Lower leg skin (tissue), 4 donors: ENCODE results near the gene LMOD3. TPM values are rescaled to one million over a fixed set of nuclear protein-coding genes. Genes with fewer than 3 reads are reported as not detected.

Source experiments
- DNase-seq, 2 donors: peaks; one replicate each; pipeline ENCODE4 v3.0.0-alpha.2; 2019; ENCODE audit warnings: low spot score in 2 of 2
- H3K4me3 ChIP-seq: fragments of 200-600 bp; sonication (generic); 2 replicates; pipeline ENCODE4 v1.5.1; 2017; ENCODE audit warnings: mild to moderate bottlenecking, low read depth; ENCODE audit not compliant: poor library complexity, severe bottlenecking
- CTCF ChIP-seq, 3 donors: fragments of 450-650 bp; IDR thresholded peaks; one replicate each; pipeline ENCODE4 v1.5.1; 2016; ENCODE audit warnings: antibody characterized with exemption in 3 of 3, mild to moderate bottlenecking in 3 of 3, moderate library complexity in 2 of 3
- POLR2A ChIP-seq, 2 donors: fragments of 450-650 bp; IDR thresholded peaks; one replicate each; pipeline ENCODE4 v1.6.1; 2016 to 2017; ENCODE audit warnings: antibody characterized with exemption in 2 of 2, mild to moderate bottlenecking in 1 of 2, moderate library complexity in 1 of 2
- WGBS, 2 donors: methylation state at CpG; one replicate each; pipeline ENCODE4 v1.1.5; 2018; 5-methylcytosine and 5-hydroxymethylcytosine counted together
- intact Hi-C: fragments of 100-400 bp; cut with DNase I; formaldehyde crosslinking; loops from one replicate; pipeline ENCODE4 v1.15.0; 2023; ENCODE audit warnings: low total_unique reads
- total RNA-seq, 4 donors: library from RNA; depleted of rRNA; stranded (reverse); fragments of >200 nt; gene quantifications; one replicate each; pipeline ENCODE4 v1.1.0, GENCODE V29; 2016

Gene LMOD3
- total RNA-seq, 4 donors from 2014 or later: not detected

GRCh38 chr3:69126216-69126615 lies 3.8 kb upstream of the LMOD3 start:
- 72 to 74% methylated on average over 3 of the region's 3 CpGs for WGBS, 2 donors
- DNase-seq: no peak
- H3K4me3 ChIP-seq: no peak overlapping the region
- intact Hi-C loops: no loop called here
- TF ChIP-seq POLR2A (IDR thresholded peaks at IDR 0.05): no peak
- TF ChIP-seq CTCF (IDR thresholded peaks at IDR 0.05): no peak

DNA sequence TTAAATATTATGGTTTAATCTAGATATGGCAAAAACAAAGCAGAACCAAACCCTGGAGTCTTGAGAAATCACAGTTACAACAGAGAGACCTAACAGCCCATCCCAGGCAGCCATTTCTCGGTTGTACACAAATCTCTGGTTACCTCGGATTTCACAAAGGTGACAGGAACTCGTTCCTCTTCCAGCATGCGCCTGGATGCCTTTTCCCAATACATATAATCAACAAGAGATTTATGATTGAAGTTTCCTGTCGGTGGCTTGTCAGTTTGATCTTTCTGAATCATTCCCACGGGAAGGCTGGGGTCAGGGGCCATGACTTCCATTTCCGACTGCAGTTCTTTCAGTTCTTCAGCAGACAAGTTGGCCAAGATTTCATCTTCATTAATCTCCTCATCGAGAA lies 445 bp downstream of the LMOD3 start:
- TF ChIP-seq CTCF (IDR thresholded peaks at IDR 0.05) (no peak), POLR2A (IDR thresholded peaks at IDR 0.05) (no peak)
- intact Hi-C loops: no loop called here
- no peak overlapping the region for H3K4me3 ChIP-seq
- 57 to 66% methylated on average over 8 of the region's 8 CpGs for WGBS, 2 donors
- no peak for DNase-seq

- no peak overlapping the region for H3K4me3 ChIP-seq
- WGBS, 2 donors: 79 to 81% methylated on average over 6 of the region's 6 CpGs
- intact Hi-C loops: no loop called here
- no peak for DNase-seq
- no peak for TF ChIP-seq CTCF (IDR thresholded peaks at IDR 0.05)
- no peak for TF ChIP-seq POLR2A (IDR thresholded peaks at IDR 0.05)
These were observed 882 bp downstream of the LMOD3 start for GRCh38 chr3:69121513-69121912.

GRCh38 chr3:69120879-69121464 lies 1.4 kb downstream of the LMOD3 start:
- TF ChIP-seq CTCF (IDR thresholded peaks at IDR 0.05): peak in 1 of 3 donors; percentile 75
- no peak for TF ChIP-seq POLR2A (IDR thresholded peaks at IDR 0.05)
- 0 to 3% methylated on average over 1 of the region's 1 CpG for WGBS, 2 donors
- intact Hi-C loops: no loop called here
- peak; percentile 68 to 93 for DNase-seq
- no peak overlapping the region for H3K4me3 ChIP-seq

DNA sequence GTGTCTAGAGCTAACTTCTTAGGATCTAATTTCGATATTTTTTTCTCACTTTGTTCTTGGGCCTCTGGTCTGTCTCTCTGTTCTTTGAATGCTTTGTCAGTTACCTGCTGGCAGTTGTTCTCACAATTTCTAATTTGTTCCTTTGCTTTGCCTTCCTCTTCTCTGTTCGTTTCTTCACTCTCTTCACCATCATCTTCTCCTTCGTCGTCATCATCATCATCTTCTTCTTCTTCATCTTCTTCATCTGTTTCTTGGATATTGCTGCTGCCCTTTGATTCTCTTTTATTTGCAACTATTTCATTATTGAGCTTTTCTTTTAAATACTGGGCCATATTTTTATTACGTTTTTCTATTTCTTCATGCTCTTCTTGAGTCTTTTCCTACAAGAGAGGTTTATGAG lies 2.7 kb downstream of the LMOD3 start:
- no peak overlapping the region for H3K4me3 ChIP-seq
- intact Hi-C loops: no loop called here
- no peak for TF ChIP-seq POLR2A (IDR thresholded peaks at IDR 0.05)
- WGBS, 2 donors: 94 to 96% methylated on average over 5 of the region's 5 CpGs
- no peak for DNase-seq

DNA sequence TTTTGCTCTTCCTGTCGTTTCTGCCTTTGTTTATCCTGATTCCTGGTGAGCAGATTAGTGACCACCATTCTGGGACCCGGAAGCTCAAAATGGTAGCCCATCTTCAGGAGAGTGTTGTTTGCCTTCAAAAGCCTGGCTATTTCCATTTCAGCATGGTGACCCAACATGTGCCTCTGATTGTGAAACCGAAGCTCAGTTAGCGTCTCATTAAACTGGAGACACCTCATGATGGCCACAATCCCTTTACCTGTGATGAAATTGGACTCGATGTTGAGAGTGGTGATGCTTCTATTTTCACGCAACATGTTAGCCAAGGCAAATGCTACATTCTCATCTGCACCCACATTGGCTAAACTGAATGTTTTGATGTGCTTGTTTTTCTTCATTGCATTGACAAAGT lies 3.3 kb downstream of the LMOD3 start:
- intact Hi-C loops: no loop called here
- 93 to 94% methylated on average over 6 of the region's 6 CpGs for WGBS, 2 donors
- TF ChIP-seq CTCF (IDR thresholded peaks at IDR 0.05) (no peak), POLR2A (IDR thresholded peaks at IDR 0.05) (no peak)
- H3K4me3 ChIP-seq: no peak overlapping the region
- DNase-seq: no peak
